Hepatocyte (in vitro differentiated cells): ENCODE measurements around the gene GATAD2A.

Experiments
- EZH2 ChIP-seq: fragments of 200-600 bp; sonication (generic); IDR thresholded peaks from 2 replicates; pipeline ENCODE4 v1.6.1; 2016; ENCODE audit warnings: antibody characterized with exemption, mild to moderate bottlenecking, borderline replicate concordance
- TF ChIP-seq, protein P1 (sequence below): fragments of 200-600 bp; sonication (generic); IDR thresholded peaks from 2 replicates; pipeline ENCODE4 v1.5.1; 2016; ENCODE audit warnings: antibody characterized with exemption, mild to moderate bottlenecking; ENCODE audit not compliant: poor library complexity

DNA sequence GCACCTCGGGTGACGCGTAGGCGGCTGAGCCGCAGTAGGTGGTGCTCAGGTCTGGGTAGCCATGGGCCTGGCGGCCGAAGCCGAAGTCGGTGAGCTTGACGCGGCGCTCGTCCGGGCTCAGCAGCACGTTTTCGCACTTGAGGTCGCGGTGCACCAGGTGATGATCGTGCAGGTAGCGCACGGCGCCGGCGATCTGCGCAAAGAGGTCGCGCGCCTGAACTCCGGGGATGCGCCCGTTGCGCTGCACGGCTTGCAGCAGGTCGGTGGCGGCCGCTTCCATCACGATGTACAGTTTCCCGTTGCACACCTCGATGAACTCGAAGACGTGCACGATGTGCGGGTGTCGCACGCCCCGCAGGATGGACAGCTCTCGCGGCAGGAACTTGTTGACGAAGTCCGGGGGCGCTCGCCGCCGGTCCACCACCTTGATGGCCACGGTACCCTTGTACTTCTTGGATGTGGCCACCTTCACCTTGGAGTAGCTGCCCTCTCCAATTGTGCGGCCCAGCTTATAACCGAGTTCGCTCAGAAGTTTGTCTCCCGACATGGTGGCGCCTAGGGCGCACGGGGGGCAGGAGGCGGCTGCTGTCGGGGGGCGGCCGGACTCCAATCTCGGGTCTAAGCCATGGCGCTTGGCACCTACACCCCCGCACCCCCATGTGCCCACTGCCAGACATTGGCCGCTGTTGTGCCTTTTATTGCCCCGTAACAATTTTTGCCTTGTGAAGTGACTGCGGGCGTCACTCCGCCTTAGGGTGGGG is 109.6 kb downstream of the GATAD2A start, which contains the start of gene TSSK6:
- TF ChIP-seq, protein P1, sequence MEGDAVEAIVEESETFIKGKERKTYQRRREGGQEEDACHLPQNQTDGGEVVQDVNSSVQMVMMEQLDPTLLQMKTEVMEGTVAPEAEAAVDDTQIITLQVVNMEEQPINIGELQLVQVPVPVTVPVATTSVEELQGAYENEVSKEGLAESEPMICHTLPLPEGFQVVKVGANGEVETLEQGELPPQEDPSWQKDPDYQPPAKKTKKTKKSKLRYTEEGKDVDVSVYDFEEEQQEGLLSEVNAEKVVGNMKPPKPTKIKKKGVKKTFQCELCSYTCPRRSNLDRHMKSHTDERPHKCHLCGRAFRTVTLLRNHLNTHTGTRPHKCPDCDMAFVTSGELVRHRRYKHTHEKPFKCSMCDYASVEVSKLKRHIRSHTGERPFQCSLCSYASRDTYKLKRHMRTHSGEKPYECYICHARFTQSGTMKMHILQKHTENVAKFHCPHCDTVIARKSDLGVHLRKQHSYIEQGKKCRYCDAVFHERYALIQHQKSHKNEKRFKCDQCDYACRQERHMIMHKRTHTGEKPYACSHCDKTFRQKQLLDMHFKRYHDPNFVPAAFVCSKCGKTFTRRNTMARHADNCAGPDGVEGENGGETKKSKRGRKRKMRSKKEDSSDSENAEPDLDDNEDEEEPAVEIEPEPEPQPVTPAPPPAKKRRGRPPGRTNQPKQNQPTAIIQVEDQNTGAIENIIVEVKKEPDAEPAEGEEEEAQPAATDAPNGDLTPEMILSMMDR = no peak
- TF ChIP-seq EZH2 = no peak
